GM18505 (cell line): ENCODE results near the gene FAM228B.
"Not testable (repeated sequence)": the region's sequence is repeated elsewhere in the genome, so short reads cannot be mapped to it uniquely, and the experiment has no call there.

ENCODE experiments used
- ATAC-seq: cut with Tn5 transposase; IDR thresholded peaks from one replicate; pipeline ENCODE4 v1.9.1; 2021; ENCODE audit not compliant: unreplicated experiment
- POLR2A ChIP-seq: IDR thresholded peaks from 4 replicates; pipeline ENCODE4 v1.6.1; 2011; ENCODE audit warnings: borderline replicate concordance; ENCODE audit not compliant: insufficient read depth, insufficient read length; ENCODE audit errors: extremely low read depth

Gene FAM228B

DNA sequence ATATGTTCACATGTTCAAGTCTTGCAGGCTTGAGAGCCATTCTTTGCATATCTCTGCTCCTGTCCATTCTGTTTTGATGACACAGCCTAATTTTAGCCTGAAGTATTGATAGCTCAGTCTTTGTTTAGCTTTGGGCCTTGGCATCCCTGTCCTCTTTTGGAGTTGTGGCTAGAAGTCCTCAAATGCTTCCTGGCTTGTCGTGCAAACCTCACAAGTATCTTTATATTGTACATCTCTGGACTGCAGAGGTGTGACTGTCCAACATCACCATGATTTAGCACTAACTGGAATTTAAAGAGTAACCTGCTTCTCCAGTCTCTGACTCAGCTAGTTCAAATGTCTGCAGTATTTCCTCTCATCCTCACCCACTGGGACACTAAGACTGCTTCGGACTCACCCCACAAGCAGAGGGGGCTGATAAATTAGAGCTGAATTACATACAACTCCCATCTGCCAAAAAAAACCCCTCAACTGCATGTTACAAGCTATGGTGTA, 11.8 kb upstream of the FAM228B start:
- no peak for TF ChIP-seq POLR2A
- no peak for ATAC-seq

DNA sequence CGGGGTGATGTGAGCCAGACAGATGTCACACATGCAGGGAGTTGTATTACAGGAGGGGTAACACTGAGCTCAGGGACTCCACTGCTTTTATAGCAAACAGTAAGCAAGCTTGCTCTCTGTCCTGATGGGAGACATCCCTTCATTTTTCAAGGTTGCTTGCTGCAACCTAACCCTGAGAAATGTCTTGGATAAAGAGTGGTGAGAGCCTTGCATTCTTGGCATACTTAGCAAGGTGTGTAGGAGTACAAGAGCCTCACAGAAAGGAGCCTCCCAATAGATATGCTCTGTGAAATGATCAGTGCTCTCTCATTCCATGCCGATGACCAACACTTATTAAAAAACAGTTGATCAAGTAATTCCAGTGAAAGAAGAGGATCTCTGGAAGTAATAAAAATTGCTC, 8.2 kb upstream of the FAM228B start:
- ATAC-seq = no peak

DNA sequence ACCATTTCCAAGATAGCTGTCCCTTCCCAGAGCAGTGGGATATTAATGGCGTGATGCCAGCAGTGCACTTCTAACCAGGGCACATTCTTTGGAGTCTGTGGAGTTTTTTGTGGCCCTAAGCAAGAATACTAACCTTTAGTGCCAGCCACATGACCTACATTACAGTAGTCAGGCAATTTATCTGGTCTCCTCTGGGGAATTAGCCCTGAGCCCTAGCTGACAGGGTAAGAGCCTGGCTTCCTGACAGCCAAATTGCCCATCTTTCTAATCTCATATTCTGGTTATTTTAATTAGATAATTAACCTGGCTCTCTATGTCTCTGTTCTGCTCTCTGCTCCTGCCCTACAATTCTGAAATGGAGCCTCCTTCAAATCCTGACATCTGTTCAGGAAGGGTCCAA, 5.4 kb upstream of the FAM228B start:
- no peak for ATAC-seq
- no peak for TF ChIP-seq POLR2A

More for the DNA sequence above, 8.2 kb upstream of the FAM228B start:
- no peak for TF ChIP-seq POLR2A

DNA sequence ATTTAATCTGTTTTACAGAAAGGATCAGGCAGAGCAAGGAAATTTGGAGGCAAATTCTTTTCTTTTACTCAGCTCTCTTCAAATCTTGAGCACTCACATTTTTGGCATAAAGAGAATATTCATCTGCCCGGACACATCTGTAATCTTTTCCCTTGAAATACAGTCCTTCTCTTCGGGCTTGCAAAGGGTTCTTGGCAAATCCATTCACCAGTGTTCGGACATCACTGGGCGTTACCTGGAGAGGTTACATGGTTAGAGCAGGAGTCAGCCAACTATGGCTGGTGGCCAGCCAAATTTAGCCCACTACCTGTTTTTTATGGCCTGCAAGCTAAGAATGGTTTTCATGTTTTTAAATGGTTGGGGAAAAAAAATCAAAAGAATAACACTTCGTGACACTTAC, 2.2 kb upstream of the FAM228B start:
- no peak for TF ChIP-seq POLR2A

DNA sequence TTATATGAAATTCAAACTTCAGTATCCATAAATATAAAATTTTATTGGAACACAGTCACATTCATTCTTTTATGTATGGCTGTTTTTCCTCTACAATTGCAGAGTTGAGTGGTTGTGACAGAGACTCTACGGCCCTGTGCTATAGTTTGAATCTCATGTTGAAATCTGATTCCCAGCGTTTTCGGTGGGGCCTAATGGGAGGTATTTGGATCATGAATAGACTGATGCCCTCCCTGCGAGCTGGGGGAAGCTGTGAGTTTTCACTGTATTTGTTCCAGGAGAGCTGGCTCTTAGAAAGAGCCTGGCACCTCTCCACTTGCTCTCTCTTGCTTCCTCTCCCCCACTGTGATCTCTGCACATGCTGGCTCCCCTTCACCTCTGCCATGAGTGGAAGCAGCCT, 1.8 kb upstream of the FAM228B start:
- ATAC-seq = no peak
- no peak for TF ChIP-seq POLR2A

More for the DNA sequence above, 2.2 kb upstream of the FAM228B start:
- no peak for ATAC-seq

DNA sequence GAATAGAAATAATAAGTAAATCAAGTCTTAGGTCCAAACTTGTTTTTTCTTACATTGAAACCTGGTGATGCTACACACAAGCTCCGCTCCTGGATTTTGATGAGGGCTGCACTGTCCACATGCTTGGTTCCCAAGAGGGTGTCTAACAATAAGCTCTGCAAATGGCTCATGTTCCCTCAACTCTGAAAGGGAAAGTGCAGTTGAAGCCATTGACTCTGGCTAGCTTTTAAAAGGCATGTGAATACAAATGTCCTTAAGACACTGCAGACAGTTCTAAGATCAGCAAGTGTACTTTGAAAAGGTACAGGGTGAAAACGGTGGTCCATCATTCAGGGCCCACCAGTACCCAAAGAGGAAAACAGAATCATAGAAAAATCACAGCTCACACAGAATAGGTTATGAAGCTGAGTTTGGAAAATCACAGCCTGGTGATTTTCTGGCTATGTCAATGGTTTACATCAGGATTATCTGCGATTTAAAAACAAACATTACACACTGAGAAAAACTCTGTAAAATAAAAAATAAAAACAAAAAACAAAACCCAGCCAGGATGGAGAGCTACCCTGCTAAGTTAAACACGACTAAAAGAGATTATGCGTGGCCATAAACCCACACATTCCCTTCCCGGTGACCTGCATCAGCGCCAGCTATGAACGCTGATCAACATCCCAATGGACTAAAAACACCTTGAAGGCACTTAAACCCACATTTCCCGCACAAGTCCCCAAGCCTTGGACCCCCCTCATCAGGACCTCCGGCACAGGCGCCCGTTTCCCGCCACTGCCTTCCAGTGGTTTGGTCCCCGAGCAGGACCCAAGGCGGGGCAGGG, 689 bp upstream of the FAM228B start:
- ATAC-seq = no peak
- TF ChIP-seq POLR2A = no peak

DNA sequence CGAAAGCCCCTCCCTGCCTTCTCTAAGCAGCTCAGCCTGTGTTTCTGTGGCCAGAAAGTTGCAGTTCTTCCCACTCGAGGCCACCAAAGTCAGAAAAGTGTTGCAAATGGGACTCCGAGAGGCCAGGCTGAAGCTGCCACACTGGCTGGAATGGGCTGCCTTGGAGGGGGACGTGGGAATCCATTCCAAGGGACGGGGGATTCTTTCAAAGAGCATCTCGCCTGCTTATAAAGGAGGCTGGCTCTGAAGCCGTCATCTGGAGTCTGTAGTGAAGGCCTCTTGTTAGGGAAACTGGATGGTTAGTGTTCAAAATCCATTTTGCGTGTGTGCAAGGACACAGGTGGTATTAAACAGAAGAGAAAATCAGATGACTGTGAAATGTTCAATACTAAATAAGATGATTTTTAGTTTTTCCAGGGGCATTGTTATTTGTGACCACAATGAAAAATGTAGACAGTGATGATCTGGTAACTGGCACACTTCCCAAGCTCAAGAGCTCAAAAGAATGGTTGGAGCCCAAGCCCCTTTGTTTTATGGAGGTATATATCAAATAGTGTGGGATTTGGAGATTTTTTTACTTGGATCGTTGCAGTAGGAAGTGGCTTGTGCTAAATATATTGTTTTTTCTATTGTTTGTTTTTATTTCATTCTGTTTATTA, 782 bp downstream of the FAM228B start:
- peak; percentile 5 for ATAC-seq

DNA sequence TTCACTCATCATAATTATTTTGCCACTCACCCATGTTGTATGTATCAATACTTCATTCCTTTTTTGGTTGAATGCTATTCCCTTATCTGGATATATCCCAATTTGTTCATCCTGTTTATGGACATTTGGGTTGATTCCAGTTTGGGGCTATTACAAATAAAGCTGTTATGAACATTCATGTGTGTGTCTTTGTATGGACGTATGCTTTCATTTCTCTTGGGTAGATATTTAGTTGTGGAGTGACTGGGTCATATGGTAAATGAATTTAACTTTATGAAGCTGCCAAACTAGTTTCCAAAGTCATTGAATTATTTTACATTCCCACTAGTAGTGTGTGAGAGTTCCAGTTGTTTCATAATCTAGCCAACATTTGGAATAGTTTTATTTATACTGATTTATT, 2.7 kb downstream of the FAM228B start:
- TF ChIP-seq POLR2A = no peak
- ATAC-seq = no peak

More for the DNA sequence above, 782 bp downstream of the FAM228B start:
- TF ChIP-seq POLR2A = no peak

DNA sequence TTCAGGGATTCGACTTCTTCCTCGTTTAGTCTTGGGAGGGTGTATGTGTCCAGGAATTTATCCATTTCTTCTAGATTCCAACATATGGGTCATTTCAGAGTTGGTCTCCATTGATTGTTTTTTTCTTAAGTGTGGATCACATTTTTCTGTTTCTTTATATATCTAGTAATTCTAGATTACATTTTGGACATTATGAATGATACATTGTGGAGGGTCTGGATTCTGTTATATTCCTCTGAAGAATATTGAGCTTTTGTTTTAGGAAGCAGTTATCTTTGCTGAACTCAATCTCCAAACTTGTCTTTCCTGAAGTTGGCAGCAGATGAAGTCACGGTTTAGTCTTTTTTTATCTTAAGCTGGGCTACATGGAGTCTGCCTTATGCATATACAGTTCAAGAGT, 9.3 kb downstream of the FAM228B start:
- TF ChIP-seq POLR2A = no peak
- ATAC-seq = no peak

DNA sequence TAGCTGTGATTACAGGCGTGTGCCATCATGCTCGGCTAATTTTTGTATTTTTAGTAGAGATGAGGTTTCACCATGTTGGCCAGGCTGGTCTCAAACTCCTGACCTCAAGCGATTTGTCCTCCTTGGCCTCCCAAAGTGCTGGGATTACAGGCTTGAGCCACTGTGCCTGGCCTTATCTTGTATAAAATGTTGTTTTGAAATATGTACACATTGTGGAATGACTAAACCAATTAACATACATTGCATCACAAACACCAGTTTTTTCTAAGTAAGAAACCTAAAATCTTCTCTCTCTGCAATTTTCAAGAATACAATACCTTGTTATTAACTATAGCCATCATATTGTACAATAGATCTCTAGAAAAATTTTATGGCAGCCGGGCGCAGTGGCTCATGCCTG, 17.0 kb downstream of the FAM228B start:
- ATAC-seq = not testable (repeated sequence)

DNA sequence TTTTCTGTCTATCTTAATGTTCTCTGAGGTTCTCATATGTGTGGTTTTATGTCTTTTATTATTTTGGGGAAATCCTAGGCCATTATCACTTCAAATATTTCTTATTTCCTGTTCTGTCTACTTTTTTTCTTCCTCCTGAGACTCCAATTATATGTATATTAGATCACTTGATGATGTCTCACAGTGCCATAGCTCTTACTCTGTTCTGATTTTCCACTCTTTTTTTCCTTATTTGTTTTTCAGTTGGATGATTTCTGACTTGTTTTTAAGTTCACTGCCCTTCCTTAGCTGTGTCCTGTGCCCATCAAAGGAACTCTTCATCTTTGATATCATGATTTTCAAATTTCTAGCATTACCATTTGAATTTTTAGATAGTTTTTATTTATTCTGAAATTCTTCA, 24.1 kb downstream of the FAM228B start:
- TF ChIP-seq POLR2A = no peak
- ATAC-seq = no peak

DNA sequence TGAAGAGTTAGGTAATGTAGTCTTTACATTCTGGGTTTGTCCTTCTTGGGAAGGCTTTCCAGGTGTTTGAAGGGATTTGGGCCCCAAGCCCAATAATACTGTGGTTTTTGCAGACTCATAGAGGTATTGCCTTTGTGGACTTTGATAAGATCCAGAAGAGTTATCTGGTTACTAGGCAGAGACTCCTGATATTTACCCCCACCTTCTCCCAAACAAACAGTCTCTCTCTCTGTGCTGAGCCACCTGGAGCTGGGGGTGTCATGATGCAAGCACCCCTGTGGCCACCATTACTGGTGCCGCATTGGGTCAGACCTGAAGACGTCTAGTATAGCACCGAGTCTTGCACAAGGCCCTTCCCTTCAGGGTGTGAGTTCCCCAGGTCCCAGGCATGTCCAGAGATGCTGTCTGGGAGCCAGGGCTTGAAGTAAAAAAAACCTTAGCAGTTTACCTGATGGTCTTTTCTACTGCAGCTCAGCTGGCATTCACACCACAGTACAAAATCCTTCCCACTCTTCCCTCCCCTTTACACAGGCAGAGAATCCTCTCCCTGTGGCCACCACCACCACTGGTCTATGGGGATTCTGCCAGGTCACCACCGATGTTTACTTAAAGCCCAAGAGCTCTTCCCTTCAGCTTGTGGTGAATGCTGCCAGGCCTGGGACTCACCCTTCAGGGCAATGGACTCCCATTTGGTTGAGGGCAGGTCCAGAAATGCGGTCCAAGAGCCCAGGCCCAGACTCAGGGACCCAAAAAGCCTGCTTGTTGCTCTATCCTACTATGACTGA, 29.3 kb downstream of the FAM228B start:
- ATAC-seq = no peak
- TF ChIP-seq POLR2A = no peak

DNA sequence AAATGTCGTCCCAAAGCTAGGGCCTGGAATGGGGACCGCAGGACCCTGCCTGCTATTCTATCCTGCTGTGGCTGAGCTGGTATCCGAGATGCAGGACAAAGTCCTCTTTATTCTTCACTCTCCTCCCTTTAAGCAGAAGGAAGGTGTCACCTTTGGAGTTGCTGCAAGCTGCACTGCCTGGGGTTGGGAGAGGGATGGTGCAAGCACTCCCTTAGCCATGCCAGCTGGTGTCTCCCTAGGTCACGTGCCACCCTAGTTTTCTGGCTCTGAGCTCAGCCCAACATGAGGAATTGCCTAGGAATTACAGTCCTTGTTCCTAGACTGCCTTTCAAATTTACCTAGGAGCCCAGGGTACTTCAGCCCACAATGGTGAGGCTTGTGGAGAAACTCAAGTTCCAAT, 30.2 kb downstream of the FAM228B start:
- TF ChIP-seq POLR2A = no peak
- no peak for ATAC-seq
